ENCODE results near the gene GRID1.

The GRID1 gene

DNA sequence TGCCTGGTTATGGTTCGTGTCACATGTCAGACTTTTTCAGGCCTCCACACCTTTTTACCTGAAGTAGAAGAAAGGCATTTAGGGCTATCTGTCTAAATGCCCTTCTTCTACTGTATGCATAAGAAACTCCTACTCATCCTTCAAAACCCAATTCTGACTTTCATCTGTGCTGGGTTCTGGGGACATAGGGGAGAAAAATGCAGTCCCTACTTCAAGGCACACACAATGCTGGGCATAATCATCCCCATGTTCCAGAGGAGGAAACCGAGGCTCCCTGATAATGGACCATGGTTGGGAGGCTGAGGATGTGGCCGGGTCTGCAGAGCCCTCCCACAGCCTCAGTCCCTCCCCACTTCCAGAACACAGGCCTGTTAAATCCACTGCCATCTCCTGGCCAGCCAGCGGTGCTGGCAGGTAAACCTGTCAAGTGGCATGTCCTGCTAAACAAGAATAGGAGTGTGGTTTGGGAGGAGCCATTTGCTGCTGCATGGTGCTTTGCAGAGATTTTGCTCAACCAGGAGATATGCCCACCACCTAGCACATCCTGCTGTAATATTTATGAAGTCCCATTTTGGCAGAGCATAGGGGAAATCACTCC, 32.0 kb downstream of the GRID1 start:
- no peak for DNase-seq

DNA sequence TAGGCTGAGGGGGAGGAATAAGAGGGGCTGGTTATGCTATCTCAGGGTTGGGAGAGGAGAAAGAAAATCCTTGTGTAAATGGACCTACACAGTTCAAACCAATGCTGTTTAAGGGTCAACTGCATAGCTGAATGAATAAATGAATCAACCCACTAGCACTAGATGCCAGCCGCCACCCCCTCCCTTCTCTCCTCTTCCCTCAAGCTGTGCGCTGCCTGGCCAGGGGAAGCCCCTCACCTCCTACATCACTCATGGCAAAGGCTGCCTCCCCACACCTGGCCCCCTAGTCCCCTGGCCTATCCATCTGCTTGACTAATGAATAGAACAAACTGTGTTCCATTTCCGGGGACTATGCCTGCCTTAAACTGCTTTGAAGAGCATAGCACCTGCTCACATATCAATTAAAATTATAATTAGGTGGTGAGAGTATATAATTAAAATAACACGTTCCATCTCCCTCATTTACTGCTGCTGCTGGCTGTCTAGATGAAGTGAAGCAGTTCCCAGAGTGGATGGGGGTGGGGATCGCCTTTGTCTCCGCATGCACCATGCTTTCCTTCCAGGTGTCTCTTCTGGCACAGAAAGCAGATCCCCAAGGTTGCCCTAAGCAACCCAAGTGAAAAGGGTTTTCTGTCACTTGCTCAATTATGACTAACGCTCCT, 32.6 kb downstream of the GRID1 start:
- peak; percentile 57 for DNase-seq

DNA sequence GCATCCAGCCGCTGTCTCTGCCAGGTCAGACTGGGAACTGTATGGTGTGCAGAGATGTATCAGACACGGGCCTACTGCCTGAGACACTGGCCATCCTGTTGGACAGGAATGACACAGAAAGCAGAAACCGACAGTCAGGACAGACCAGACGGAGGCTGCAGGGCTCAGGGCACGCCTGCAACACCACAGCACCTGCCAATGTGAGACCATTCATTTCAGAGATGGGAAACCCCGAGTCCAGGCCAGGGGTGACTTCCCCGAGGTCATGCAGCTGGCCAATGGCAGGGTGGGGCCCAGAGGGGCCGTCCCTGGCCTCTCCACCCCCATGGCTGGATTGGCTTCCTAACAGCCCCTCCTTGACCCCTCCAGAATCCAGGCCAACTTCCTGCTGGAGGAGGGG, 34.7 kb downstream of the GRID1 start:
- DNase-seq: no peak

DNA sequence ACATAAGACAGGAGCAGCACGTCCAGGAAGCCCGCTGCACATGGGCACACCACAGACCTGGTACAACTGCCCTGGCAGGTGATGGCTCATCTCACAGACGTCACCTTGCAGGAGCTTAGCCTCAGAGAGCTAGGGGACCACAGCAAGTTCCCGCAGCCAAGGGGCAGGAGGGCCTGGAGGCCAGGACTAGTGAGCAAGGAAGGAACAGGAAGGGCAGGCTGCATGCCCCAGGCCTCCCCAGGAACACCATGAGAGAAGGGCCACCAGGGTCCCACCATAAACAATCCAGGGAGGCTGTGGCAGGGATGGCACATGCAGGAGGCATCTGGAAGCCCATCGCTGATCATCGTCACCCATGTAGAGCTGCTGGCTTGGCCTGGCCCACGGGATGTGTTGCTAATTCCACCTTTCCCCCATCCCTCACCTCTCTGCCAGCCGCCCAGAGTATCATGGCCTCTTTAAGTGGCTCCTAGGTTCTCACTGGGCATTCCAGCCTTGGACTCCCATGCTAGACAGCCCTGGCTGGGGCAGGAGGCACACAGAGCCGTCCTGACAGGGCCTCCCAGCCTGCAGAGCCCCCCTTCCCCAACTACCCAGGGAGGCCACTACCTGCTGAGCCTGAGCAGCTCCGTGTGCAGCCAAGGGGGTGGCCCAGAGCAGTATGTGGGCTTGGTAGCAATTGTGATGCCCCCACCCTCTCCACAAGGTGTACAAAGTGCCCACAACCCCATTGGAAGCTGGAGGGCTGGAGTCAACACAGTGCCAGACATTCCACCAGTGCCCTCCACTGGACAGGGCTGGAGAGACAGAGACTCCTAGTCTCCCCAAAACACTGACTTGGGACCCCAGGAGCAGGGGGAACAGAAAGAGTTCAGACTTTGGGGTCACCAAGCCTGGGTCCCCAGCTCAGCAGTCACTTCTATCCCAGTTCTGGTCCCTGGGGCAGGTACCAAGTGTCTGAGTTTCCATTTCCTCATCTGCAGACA, 35.5 kb downstream of the GRID1 start:
- no peak for DNase-seq

DNA sequence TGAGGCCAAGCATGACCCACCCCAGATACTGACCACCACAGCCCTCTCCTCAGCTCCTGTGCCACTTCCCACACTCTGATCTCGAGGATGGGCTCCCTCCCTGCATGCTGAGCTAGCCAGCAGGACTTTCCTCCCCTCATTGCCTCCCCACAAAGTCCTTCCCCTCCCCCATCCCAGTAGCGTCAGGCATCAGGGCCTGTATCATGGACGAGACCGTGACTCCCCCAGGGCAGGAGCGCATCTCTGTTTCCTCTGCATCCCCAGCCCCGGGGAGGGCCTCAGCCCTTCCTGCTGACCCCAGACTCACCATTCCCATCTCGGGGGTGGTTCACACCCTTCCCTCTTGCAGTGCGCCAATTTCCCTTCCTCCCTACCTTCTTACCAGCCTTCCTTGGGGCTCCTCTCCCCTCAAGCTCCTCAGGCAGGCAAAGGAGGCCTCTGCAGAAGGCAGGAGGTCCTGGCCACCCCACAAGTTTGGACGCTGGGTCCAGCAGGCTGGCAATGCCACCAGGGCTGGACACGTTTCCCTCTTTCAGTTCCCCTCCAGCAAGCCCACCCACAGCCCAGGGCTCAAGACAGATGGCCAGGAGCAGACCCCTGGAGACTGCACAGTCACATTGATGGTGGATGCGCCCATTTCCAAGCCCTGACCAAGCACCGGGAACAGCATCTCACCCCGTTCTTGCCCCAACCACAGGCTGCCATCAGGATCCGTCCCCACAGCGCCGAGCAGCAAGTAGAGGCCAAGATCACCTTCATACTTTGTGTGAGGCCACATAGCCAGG, 36.5 kb downstream of the GRID1 start:
- no peak for DNase-seq

DNA sequence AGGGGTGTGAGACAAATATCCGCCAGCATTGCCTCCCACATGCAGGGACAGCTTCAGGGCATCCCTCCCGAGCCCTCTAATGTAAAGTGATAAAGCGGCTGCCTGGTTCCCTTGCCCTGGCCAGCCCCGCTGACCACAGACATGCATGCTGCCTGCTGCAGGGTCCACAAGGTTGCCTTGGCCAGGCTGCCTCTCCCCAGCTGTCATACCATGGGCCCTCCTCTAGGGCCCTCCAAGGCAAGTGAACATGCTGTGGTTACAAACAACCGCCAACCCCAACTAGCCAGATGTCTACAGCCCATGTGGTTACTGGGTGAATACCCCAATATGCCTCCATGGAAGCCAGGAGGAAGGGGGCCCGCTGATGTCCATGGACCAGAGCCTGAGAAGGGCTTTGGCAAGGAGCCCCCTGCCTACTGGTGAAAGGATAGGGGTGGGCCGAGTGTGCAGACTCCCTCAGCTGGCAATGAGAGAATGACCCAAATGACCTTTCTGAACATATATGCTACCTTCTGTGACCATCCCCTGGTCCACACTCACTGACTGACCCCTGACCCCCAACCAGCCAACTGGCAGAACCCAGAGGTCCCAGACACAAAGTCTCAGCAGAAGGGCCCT, 37.4 kb downstream of the GRID1 start:
- DNase-seq: no peak

DNA sequence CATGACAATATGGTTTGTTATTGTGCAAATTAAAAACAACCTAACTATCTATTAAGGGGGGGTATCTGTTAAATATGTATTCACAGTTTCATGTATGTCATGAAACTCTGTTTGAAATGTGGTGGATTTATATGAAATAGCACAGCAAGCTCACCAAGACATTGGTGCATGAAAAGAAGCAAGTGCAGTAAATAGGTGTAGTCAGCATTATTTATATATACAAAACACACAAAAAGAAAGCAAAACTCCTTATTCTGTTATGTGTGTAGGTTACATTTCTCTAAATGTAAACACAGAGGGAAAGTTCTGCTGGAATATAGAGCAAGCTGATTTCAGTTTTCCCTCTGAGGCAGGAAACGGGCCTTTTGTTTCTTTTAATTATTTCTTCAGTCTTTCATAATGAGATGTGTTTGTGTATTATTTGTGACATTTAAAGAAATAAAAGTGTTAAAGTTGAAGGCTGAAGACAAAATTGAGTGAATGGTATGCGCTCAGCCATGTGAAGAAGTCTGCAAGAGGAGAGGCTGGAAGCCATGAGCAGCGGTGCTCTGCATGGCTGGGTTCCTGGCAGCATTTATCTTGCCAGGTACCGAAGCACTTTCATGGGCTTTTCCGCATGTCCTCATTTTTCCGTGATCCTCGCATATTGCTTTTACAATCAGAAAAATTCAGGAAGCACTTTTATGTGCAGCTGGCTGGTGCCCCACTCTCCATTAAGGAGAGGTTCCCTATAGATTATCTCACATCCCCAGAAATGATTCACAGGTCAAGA, 38.5 kb downstream of the GRID1 start:
- DNase-seq: no peak

DNA sequence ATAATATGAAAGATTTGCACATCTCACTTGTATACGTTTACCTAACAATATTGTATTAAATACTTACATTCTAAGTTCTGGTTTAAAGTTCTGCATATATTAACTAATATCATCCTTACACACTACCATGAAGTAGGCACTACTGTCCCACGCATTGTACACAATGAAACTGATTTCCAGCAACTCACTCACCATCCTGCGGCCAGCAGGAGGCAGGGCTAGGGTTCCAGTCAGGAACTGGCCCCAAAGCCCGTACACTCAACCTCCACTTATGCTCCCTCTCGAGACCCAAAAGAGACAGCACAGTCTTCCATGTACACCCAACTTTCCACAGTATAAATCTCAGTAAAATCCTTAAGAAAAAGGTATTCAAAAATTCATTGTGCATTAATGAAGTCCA, 41.4 kb downstream of the GRID1 start:
- no peak for DNase-seq

DNA sequence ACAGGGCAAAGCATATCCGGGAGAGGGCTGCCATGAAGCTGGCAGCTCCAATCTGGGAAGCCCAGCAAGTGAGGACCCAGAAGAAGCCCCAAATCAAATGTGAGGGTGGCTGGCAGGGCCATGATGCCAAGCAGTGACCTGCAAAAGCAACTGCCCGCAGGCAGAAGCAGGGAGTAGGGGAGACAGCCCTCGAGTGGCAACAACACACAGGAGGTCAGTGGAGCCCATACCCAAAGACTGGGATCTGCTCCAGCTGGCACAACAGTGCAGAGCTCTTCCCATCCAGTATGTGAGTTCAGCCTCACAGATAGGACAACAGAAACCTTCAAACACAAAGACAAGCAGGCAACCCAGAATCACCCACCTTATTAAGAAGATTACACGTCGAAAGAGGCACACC, 45.0 kb downstream of the GRID1 start:
- no peak for DNase-seq

DNA sequence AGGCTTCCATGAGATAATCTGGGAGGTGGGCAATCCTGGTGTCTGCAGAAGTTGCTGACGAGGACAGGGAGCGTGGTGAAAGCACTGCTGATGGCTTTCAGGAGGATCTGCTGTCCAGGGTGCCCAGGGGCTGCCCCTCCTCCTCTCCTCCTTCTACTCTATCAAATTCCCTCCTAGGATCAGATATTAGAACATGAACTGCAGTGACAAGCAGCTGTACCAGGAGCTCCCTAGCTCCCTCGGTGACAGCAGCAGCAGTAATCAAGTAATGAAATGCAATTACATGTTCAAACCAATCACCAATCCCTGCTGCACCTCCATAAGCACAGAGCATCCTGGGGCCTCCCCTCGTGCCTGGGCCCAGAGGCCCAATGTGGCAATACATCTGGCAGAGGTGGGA, 46.9 kb downstream of the GRID1 start:
- no peak for DNase-seq

DNA sequence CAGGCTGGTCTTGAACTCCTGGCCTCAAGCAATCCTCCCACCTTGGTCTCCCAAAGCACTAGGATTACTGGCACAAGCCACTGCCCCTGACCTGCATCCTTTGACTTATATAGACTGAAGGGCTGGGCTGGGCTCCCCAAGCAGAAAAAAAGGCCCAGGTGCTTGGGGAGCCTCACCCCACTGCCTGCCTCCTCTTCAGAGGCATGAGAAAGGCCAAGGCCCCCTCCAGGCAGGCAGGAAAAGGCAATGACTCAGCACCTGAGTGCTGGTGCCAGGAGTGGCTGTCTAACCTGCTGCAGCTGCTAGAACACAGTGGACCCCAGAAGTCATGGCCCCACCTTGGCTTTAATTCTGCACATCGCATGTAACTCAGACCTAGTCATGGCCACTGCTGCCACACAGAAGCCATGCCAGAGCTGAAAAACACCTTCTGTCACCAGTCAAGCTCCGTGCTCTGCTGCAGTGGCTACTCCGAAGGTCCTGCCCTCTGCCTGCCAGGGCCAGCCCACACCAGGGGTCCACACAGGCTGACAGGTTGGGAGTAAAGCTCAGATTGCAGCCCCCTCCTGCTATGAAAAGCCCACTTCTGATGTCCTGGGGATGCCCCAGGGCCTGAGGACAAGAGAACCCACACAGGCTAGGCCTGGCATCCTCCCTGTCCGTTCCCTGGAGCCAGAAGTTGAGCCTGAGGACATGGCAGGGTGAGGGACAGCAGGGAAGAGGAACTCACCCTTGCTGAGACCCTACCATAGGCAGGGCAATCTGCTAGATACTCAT, 48.5 kb downstream of the GRID1 start:
- no peak for DNase-seq

DNA sequence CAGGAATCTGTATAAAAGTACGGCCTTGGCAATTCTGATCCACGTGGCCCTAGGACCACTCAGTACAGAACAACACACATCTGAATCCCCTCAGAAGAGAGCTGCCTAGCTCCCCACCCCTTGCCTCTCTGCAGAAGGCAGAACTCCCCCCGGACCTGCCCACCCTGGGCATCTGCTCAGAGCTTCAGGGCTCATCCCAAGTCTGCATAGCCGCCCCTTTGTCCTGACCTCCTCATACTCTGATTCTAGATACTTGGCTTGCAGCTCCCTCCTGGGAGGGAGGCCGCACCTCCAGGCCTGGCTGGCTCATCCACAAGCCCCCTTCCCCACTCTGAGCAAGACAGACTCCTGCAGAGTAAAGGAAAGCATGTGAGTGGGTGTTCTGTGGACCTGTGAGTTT, 49.6 kb downstream of the GRID1 start:
- DNase-seq: no peak

DNA sequence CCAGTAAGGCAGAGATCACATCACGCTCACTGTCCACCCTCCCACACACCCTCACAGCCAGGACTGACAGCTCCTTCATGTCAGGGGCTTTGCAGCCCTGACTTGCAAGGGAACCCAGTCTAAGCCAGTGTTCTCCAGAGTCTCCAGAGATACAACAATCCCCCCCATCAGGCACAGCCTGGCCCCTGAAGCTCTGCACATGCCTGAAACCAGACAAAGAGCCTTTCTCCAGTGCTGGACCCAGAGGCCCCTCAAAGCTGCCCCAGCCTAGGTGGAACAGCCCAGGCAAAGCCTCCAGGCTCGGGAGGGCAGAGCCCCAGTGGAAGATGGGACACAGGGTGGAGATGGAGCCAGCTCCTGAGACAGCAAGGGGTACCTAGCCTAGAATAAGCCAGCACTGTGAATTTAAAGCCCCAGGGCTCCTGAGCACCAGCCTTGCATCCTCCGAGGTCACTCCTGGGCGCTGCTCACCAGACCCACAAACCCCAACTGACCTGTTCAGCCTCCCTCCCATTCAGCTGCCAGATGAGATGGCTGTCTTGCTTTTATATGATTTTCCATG, 50.2 kb downstream of the GRID1 start:
- no peak for DNase-seq

DNA sequence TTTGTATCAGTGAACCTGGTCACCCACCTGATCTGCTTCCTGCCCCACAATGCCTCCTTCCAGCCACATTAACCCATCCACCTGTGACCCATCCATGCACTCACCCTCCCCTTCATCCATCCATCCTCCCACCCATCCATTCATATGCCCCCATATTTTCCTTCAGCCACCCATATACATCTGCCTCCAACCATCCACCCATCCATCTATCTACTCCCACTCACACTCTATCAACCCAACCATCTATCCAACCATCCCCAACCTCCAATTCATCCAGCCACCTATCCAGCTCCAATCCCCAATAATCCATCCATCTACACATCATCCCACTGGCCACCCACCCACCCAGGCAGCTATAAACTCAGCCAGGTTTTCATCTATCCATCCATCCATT, 51.0 kb downstream of the GRID1 start:
- DNase-seq: no peak

DNA sequence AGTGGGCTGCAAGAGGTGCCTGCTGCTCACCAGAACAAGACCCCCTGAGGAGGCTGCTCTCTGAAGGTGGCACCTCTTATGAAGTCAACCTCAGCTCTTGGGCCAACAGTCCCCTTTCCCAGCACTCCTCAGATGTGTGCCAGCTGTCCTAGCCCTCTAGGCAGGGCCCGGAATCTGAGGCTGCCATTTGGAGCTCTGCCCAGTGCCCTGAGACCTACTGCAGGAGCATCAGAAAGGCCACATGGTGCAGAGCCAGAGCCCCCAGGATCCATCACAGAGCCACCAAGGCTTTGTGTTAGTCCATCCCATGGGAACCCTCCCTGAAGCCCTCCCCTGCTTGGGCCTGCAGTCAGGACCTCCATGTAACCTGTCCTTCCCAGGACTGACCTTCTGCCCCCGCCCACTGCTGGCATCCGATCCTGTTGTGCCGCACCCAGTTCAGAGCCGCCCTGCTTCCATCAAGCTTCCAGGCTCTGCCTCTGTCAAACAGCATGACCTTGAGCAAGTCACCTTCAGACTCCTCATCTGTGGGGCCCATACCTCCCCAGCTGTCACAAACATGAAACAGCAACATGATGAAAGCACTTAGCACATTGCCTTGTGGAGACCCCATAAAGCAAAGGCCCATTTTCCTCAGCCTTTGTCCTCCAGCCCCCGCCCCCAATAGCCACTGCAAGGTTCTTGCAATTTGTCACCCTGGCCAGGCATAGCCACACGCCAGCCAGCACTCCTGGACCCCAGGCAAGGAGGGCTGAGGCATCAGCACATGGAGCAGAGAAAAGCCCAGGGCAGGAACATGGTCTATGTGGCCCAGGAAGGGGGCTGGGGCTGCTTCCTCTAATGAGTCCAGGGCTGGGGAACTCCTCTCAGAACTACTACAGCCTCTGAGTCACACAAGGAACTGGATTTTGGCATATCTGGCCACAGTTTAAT, 51.7 kb downstream of the GRID1 start:
- no peak for DNase-seq

DNA sequence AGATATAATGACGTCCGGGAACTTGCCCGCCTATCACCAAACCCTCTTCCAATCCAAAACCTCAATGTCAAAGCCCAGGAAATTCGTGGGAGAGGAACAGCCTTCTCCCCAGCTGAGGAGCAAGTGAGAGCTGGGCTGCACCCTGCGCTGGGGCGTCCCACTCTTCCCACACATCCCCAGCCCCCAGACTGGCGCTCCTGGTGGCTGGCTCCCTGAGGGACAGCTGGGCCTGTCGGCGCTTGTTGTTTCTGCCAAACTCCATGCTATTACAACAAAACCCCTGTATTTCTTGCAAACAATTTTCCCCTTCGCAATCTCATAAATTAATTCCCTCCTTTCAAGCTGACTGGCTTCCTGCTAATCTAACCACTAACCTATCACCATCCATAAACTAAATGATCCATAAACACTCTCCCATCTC, 53.0 kb downstream of the GRID1 start:
- no peak for DNase-seq

DNA sequence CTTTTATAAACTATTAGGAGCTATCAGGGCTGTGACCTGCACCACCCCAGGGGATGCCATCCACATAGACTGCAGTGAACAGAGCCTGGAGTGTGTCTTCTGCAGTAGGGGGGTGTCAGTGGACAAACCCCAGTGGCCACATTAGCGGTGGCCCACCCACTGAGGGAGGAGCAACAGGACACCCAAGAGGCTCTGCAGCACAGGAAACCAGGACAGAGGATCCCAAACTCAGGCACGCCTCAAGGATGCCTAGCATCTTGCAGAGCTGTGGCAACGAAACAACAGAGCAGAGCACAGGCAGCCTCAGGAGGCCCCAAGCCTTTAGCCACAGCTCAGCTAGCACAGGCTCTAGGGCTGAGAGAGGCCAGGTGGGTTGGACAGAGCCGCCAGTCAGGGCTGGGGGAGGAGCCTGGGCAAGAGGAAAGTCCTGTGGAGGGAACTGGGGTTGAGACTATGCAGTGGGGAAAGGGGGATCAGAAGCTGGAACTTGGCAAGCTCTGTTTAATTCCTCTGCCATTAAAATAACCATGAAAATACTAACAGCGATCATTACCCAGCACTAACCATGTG, 53.8 kb downstream of the GRID1 start:
- DNase-seq: no peak

DNA sequence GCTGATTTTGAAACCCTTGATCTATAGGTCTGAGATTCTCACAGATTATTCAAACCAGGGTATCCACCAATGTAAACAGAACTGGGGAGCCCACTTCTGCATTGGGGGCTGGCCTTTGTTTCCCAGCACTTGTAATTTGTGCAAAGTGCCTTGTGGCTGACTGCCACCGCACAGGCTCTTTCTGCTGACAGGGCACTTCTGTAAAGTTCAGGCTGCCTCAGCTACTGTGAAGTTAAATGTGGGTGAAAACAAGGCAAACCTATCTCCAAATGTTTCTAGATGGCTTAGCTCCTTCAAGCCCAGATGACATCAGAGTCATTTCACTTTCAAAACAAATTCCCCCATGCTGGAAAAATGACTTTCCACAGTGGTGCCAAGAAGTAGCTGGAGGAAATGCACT, 54.7 kb downstream of the GRID1 start:
- no peak for DNase-seq

DNA sequence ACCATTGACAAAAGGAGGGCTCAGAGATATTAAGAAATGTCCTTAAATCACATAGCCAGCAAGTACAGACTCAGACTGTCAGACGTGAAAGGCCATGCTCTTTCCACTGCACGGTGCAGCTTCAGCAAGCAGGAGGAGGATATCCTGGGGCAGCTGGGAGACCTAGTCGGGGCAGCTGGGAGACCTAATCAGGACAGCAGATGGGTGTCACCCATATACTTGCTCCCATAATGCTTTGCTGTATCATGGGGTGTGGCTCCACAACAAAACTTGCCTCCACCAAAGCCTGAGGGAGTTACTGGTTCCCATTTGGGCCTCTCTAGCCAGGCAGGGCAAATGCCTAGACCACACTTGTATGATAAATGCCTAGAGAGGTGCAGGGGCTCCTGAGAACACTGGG, 55.4 kb downstream of the GRID1 start:
- no peak for DNase-seq
